ENCODE data around the gene SPOCK1. TPM values are rescaled to one million over a fixed set of nuclear protein-coding genes. Genes with fewer than 3 reads are reported as not detected.

The SPOCK1 gene
- polyA plus RNA-seq, 1 experiment: 304 TPM

DNA sequence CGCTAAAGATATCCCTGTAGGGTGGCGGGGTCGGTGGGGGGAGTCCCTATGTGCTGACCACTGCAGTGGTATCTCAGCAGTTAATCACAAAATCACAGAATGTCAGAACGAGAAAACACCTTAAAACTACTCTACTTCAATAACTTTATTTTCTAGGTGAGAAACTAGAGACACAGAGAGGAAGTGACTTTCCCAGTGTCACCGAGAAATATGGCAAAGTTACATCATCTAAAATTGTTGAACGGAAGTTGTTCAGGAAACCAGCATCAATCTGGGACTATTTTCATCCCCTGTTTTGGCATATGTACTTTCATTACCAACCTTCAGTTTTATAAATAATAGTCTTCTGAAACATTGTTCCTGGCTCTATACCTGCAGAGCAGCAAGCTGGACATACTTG lies 384.0 kb downstream of the SPOCK1 start:
- TF ChIP-seq, protein P1, sequence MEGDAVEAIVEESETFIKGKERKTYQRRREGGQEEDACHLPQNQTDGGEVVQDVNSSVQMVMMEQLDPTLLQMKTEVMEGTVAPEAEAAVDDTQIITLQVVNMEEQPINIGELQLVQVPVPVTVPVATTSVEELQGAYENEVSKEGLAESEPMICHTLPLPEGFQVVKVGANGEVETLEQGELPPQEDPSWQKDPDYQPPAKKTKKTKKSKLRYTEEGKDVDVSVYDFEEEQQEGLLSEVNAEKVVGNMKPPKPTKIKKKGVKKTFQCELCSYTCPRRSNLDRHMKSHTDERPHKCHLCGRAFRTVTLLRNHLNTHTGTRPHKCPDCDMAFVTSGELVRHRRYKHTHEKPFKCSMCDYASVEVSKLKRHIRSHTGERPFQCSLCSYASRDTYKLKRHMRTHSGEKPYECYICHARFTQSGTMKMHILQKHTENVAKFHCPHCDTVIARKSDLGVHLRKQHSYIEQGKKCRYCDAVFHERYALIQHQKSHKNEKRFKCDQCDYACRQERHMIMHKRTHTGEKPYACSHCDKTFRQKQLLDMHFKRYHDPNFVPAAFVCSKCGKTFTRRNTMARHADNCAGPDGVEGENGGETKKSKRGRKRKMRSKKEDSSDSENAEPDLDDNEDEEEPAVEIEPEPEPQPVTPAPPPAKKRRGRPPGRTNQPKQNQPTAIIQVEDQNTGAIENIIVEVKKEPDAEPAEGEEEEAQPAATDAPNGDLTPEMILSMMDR (IDR thresholded peaks at IDR 0.05; ENCODE audit: insufficient read depth, low read depth, low read length): no peak
- H3K27me3 ChIP-seq (ENCODE audit: control insufficient read depth, insufficient read depth, low read length): no peaks in the 10 kb centered on the region
- no peaks in the 10 kb centered on the region for H3K36me3 ChIP-seq (ENCODE audit: control insufficient read depth, insufficient read depth, low read length)
- ChIA-PET POLR2A (no interaction called here), CTCF (interaction anchor here (0.6 kb wide), 1 partner anchor 446 kb away, joined by 3 read pairs; no protein-coding TSS in a partner anchor)
- no peak for DNase-seq (ENCODE audit: low read depth)
- H3K4me3 ChIP-seq (ENCODE audit: low read depth, low read length): no peak overlapping the region

DNA sequence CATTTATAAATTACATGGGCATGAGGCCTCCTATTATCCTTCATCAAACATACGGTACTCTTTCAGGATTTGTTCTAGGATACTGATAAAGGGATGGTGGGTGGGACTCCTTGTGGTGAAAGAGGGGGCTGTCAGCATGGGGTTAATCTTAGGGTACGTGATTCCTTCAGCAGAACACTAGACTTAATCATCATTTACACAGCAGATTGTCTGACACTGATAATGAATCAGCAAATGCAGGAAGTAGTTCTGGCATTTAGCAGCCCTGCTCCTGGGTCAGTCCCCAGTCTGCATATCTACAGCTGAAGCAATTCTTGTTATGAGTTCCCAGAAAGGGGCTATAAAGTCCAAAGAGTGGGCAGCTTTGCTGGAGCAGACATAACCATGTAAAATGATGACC lies 384.6 kb downstream of the SPOCK1 start:
- TF ChIP-seq, protein P1 (IDR thresholded peaks at IDR 0.05; ENCODE audit: insufficient read depth, low read depth, low read length): no peak
- H3K27me3 ChIP-seq (ENCODE audit: control insufficient read depth, insufficient read depth, low read length): no peaks in the 10 kb centered on the region
- DNase-seq (ENCODE audit: low read depth): peak; percentile 28
- ChIA-PET POLR2A (no interaction called here), CTCF (interaction anchor here (0.6 to 1.0 kb wide), 2 partner anchors 30 to 446 kb away, joined by 3 to 4 read pairs; no protein-coding TSS in a partner anchor)
- no peaks in the 10 kb centered on the region for H3K36me3 ChIP-seq (ENCODE audit: control insufficient read depth, insufficient read depth, low read length)
- no peak overlapping the region for H3K4me3 ChIP-seq (ENCODE audit: low read depth, low read length)

DNA sequence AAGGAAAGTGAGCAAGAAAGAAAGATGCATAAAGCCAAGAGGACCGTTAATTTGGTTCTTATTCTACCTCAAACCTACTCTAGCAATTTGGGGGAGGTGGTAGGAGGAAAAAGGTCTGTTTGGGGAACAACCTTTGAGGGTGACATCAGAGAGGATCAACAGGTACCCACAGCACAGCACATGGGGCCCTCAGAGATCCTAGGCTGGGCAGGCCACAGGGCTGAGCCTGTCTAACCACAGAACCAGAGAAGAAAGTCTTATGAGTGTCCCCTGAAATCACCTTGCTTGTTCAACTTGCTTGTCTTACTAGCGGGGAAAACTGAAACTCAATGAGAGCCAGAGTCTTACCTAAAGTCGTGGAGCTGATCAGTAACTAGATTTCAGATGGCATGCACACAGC lies 385.2 kb downstream of the SPOCK1 start:
- CTCF ChIA-PET: interaction anchor here (1.0 kb wide), 1 partner anchor 30 kb away, joined by 4 read pairs; no protein-coding TSS in a partner anchor
- TF ChIP-seq, protein P1 (IDR thresholded peaks at IDR 0.05; ENCODE audit: insufficient read depth, low read depth, low read length): no peak
- H3K36me3 ChIP-seq (ENCODE audit: control insufficient read depth, insufficient read depth, low read length): no peaks in the 10 kb centered on the region
- H3K4me3 ChIP-seq (ENCODE audit: low read depth, low read length): no peak overlapping the region
- POLR2A ChIA-PET: no interaction called here
- no peak for DNase-seq (ENCODE audit: low read depth)
- H3K27me3 ChIP-seq (ENCODE audit: control insufficient read depth, insufficient read depth, low read length): no peaks in the 10 kb centered on the region

GRCh38 chr5:137113161-137113560 lies 386.0 kb downstream of the SPOCK1 start:
- no peaks in the 10 kb centered on the region for H3K36me3 ChIP-seq (ENCODE audit: control insufficient read depth, insufficient read depth, low read length)
- DNase-seq (ENCODE audit: low read depth): no peak
- H3K4me3 ChIP-seq (ENCODE audit: low read depth, low read length): no peak overlapping the region
- POLR2A ChIA-PET: no interaction called here
- CTCF ChIA-PET: no interaction called here
- TF ChIP-seq, protein P1 (IDR thresholded peaks at IDR 0.05; ENCODE audit: insufficient read depth, low read depth, low read length): no peak
- no peaks in the 10 kb centered on the region for H3K27me3 ChIP-seq (ENCODE audit: control insufficient read depth, insufficient read depth, low read length)

DNA sequence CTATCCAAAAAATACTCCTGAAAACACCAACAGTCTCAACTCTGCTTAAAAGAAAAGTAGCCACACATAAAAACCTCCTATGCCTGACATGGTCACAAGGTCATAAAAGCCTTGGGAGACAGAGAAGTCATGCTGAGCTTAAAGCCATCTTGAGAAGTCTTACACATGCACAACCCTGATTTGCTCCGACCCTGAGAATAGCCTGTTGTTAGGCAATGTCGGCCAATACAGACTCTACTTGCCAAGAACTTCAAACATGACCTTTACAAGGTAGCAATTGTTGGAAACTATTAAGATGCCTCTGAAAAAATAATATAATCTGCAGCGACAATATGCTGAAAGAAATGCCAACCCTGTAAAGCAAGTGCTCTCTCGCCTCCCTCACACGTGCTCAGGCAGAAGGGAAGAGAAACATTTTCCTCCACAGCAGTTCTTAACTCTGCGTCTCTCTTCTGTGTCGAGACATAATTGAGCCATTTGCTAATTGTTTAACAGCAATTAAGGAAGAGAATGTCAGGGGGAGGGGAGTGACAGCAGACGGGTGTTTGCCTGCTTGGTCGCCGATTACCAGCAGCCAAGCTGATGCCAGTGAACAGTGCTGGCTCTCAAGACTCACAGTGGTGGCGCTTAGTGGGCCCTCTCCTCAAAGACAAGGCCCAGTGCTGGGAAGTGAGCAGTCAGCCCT lies 393.6 kb downstream of the SPOCK1 start:
- no peak for DNase-seq (ENCODE audit: low read depth)
- TF ChIP-seq, protein P1 (IDR thresholded peaks at IDR 0.05; ENCODE audit: insufficient read depth, low read depth, low read length): no peak
- POLR2A ChIA-PET: no interaction called here
- H3K27me3 ChIP-seq (ENCODE audit: control insufficient read depth, insufficient read depth, low read length): no peaks in the 10 kb centered on the region
- H3K4me3 ChIP-seq (ENCODE audit: low read depth, low read length): no peak overlapping the region
- CTCF ChIA-PET: interaction anchor here (1.0 to 1.6 kb wide), 3 partner anchors 14 to 107 kb away, joined by 3 to 4 read pairs (median 3); no protein-coding TSS in a partner anchor
- no peaks in the 10 kb centered on the region for H3K36me3 ChIP-seq (ENCODE audit: control insufficient read depth, insufficient read depth, low read length)
